H1 (cell line): ENCODE results near the gene TSC2. TPM values are rescaled to one million over a fixed set of nuclear protein-coding genes. Genes with fewer than 3 reads are reported as not detected.
A peak's percentile ranks its signal among the peaks of the same experiment; 100 is the strongest.

Source experiments
- CTCF ChIA-PET: fragments of 300-600 bp; sonication (Branson Sonifier 250); formaldehyde crosslinking; loops from one replicate; lab custom pipeline; 2021; ENCODE audit not compliant: partially characterized antibody; lab: Charles Lee
- POLR2A ChIA-PET: fragments of 300-600 bp; sonication (Branson Sonifier 250); formaldehyde crosslinking; loops from one replicate; lab custom pipeline; 2021; ENCODE audit warnings: inconsistent platforms; ENCODE audit not compliant: partially characterized antibody; lab: Charles Lee
- DNase-seq, 2 experiments: peaks; one replicate each; pipeline versions ENCODE4 v3.0.0 to v3.0.0-alpha.2; 2010 to 2022; ENCODE audit warnings: low spot score in 2 of 2, low read depth in 1 of 2, mixed read lengths in 1 of 2
- FAIRE-seq: peaks from 2 replicates; lab custom pipeline; 2011; peaks lifted over from hg19 to GRCh38; lab: Jason Lieb, UNC
- H2AFZ ChIP-seq: 2 replicates; pipeline ENCODE4 v1.8.1; 2012; ENCODE audit warnings: low read length, inconsistent platforms
- H2AK5ac ChIP-seq: 2 replicates; pipeline ENCODE4 v1.6.1; 2013; ENCODE audit warnings: low read depth, low read length
- H2BK120ac ChIP-seq: replicated peaks from 2 replicates; pipeline ENCODE3; 2013; ENCODE audit warnings: low read depth, low read length, inconsistent platforms
- H2BK12ac ChIP-seq: 2 replicates; pipeline ENCODE4 v1.6.1; 2013; ENCODE audit warnings: low read depth, low read length
- H2BK15ac ChIP-seq: 2 replicates; pipeline ENCODE4 v1.6.1; 2013; ENCODE audit warnings: low read length
- H2BK20ac ChIP-seq: 2 replicates; pipeline ENCODE4 v1.6.1; 2013; ENCODE audit warnings: low read length
- H2BK5ac ChIP-seq: 2 replicates; pipeline ENCODE4 v1.6.1; 2013; ENCODE audit warnings: low read depth, low read length
- H3K14ac ChIP-seq: 2 replicates; pipeline ENCODE4 v1.6.1; 2013; ENCODE audit warnings: inconsistent platforms; ENCODE audit not compliant: insufficient read length
- H3K18ac ChIP-seq: 2 replicates; pipeline ENCODE4 v1.6.1; 2013; ENCODE audit warnings: low read length; ENCODE audit errors: extremely low read depth
- H3K23ac ChIP-seq: 2 replicates; pipeline ENCODE4 v1.6.1; 2013; ENCODE audit warnings: inconsistent platforms; ENCODE audit not compliant: insufficient read length
- H3K23me2 ChIP-seq: 2 replicates; pipeline ENCODE4 v1.6.1; 2013; ENCODE audit warnings: low read depth, low read length
- H3K27ac ChIP-seq: 2 replicates; pipeline ENCODE4 v1.6.1; 2011; ENCODE audit warnings: low read depth, low read length, inconsistent platforms
- H3K27me3 ChIP-seq, 4 experiments: replicated peaks in 1 of 4; 1 replicate in 1 of 4; 2 replicates in 3 of 4; pipeline versions ENCODE4 v1.6.1 to v1.8.1; 2011 to 2013; ENCODE audit warnings: low read length in 3 of 4, mild to moderate bottlenecking in 3 of 4, inconsistent platforms in 2 of 4, mixed read lengths in 2 of 4, moderate library complexity in 1 of 4; ENCODE audit not compliant: control insufficient read depth in 3 of 4, insufficient read depth in 3 of 4; ENCODE audit errors: extremely low read depth in 1 of 4
- H3K36me3 ChIP-seq, 4 experiments: 2 replicates each; pipeline versions ENCODE4 v1.6.1 to v1.8.1; 2011 to 2013; ENCODE audit warnings: mild to moderate bottlenecking in 4 of 4, low read length in 3 of 4, moderate library complexity in 2 of 4, control low read depth in 1 of 4, inconsistent platforms in 1 of 4; ENCODE audit not compliant: insufficient read depth in 4 of 4, control insufficient read depth in 2 of 4
- H3K4ac ChIP-seq: replicated peaks from 2 replicates; pipeline ENCODE3; 2013; ENCODE audit warnings: low read length, low read depth, mixed read lengths, inconsistent platforms; ENCODE audit not compliant: insufficient read length
- H3K4me1 ChIP-seq, 4 experiments: replicated peaks in 1 of 4; 1 replicate in 1 of 4; 2 replicates in 3 of 4; pipeline versions ENCODE4 v1.6.1 to v1.8.1; 2011 to 2013; ENCODE audit warnings: low read length in 3 of 4, inconsistent platforms in 2 of 4, mixed read lengths in 1 of 4; ENCODE audit not compliant: insufficient read depth in 4 of 4, control insufficient read depth in 3 of 4
- H3K4me2 ChIP-seq, 2 experiments: 2 replicates each; pipeline versions ENCODE4 v1.6.1 to v1.8.1; 2011 to 2013; ENCODE audit warnings: low read depth in 2 of 2, low read length in 2 of 2, control low read depth in 1 of 2, inconsistent platforms in 1 of 2, mild to moderate bottlenecking in 1 of 2; ENCODE audit not compliant: insufficient read depth in 1 of 2
- H3K4me3 ChIP-seq, 4 experiments: fragments of 200-600, 300-600 bp in 1 of 4; sonication (generic), shearing (Covaris generic), sonication (Bioruptor Twin) in 1 of 4; 2 replicates each; pipeline versions ENCODE4 v1.5.1 to v1.8.1; 2011 to 2016; ENCODE audit warnings: low read length in 4 of 4, low read depth in 3 of 4, control low read depth in 2 of 4, inconsistent platforms in 2 of 4, mild to moderate bottlenecking in 2 of 4, mixed read lengths in 1 of 4, moderate library complexity in 1 of 4; ENCODE audit not compliant: insufficient read depth in 2 of 4; ENCODE audit errors: extremely low read depth in 1 of 4
- H3K56ac ChIP-seq: replicated peaks from 2 replicates; pipeline ENCODE3; 2013; ENCODE audit warnings: low read depth, mild to moderate bottlenecking, mixed read lengths, low read length, inconsistent platforms; ENCODE audit not compliant: insufficient read length
- H3K79me1 ChIP-seq: 2 replicates; pipeline ENCODE4 v1.6.1; 2013; ENCODE audit warnings: low read depth, low read length, control low read depth
- H3K79me2 ChIP-seq, 2 experiments: 2 replicates each; pipeline versions ENCODE4 v1.6.1 to v1.8.1; 2012 to 2013; ENCODE audit warnings: low read length in 2 of 2, mild to moderate bottlenecking in 2 of 2, inconsistent platforms in 1 of 2; ENCODE audit not compliant: insufficient read depth in 2 of 2, control insufficient read depth in 1 of 2
- H3K9ac ChIP-seq, 4 experiments: replicated peaks in 1 of 4; 1 replicate in 1 of 4; 2 replicates in 3 of 4; pipeline versions ENCODE4 v1.6.1 to v1.8.1; 2011 to 2013; ENCODE audit warnings: low read depth in 3 of 4, low read length in 3 of 4, control low read depth in 2 of 4, mild to moderate bottlenecking in 2 of 4, moderate library complexity in 2 of 4, inconsistent platforms in 1 of 4; ENCODE audit errors: extremely low read depth in 1 of 4
- H3K9me3 ChIP-seq, 2 experiments: 2 replicates each; pipeline versions ENCODE4 v1.6.1 to v1.8.1; 2012 to 2013; ENCODE audit warnings: mild to moderate bottlenecking in 2 of 2, moderate library complexity in 2 of 2, control low read depth in 1 of 2, inconsistent platforms in 1 of 2, low read depth in 1 of 2, low read length in 1 of 2, mixed read lengths in 1 of 2; ENCODE audit not compliant: insufficient read depth in 2 of 2
- H4K20me1 ChIP-seq, 2 experiments: replicated peaks in 1 of 2; 2 replicates each; pipeline versions ENCODE3 to v1.8.1; 2011 to 2013; ENCODE audit warnings: inconsistent platforms in 2 of 2, low read length in 2 of 2, mild to moderate bottlenecking in 1 of 2; ENCODE audit not compliant: insufficient read depth in 2 of 2, control insufficient read depth in 1 of 2
- H4K5ac ChIP-seq: 2 replicates; pipeline ENCODE4 v1.6.1; 2013; ENCODE audit warnings: low read length, low read depth, mixed read lengths, inconsistent platforms; ENCODE audit not compliant: insufficient read length
- H4K8ac ChIP-seq: 2 replicates; pipeline ENCODE4 v1.8.0; 2013; ENCODE audit warnings: mild to moderate bottlenecking, moderate library complexity, low read length, inconsistent platforms; ENCODE audit not compliant: insufficient read depth; ENCODE audit errors: extremely low read depth
- H4K91ac ChIP-seq: replicated peaks from 2 replicates; pipeline ENCODE3; 2013; ENCODE audit warnings: low read length, mixed read lengths, inconsistent platforms; ENCODE audit not compliant: insufficient read length
- BACH1 ChIP-seq: IDR thresholded peaks from 2 replicates; pipeline ENCODE4 v1.6.1; 2012; ENCODE audit warnings: low read length, improper control_type of control experiment
- CEBPB ChIP-seq: IDR thresholded peaks from 2 replicates; pipeline ENCODE4 v1.6.1; 2012; ENCODE audit warnings: low read depth, low read length
- CTBP2 ChIP-seq: IDR thresholded peaks from 2 replicates; pipeline ENCODE4 v1.7.0; 2011; ENCODE audit warnings: borderline replicate concordance, mild to moderate bottlenecking, moderate library complexity, mixed read lengths, low read length; ENCODE audit not compliant: insufficient read depth, insufficient read length
- MAFK ChIP-seq: IDR thresholded peaks from 2 replicates; pipeline ENCODE4 v1.6.1; 2012; ENCODE audit warnings: low read depth, mild to moderate bottlenecking, improper control_type of control experiment, low read length
- MAX ChIP-seq: IDR thresholded peaks from 2 replicates; pipeline ENCODE4 v1.6.1; 2012; ENCODE audit warnings: inconsistent platforms
- NRF1 ChIP-seq: IDR thresholded peaks from 2 replicates; pipeline ENCODE4 v1.6.1; 2011; ENCODE audit warnings: mild to moderate bottlenecking, low read depth, low read length, improper control_type of control experiment
- POLR2A ChIP-seq, 2 experiments: IDR thresholded peaks; 1 replicate in 1 of 2; 2 replicates in 1 of 2; pipeline ENCODE4 v1.6.1; 2011; ENCODE audit warnings: low read depth in 2 of 2, low read length in 2 of 2, mild to moderate bottlenecking in 2 of 2; ENCODE audit errors: control extremely low read depth in 1 of 2
- RNF2 ChIP-seq: fragments of 200-900, 300-1000 bp; sonication (generic); IDR thresholded peaks from 2 replicates; pipeline ENCODE4 v1.7.1; 2016; ENCODE audit warnings: borderline replicate concordance, low read depth, mild to moderate bottlenecking, antibody characterized with exemption, low read length; ENCODE audit not compliant: poor library complexity, severe bottlenecking; ENCODE audit errors: missing control alignments
- SAP30 ChIP-seq: fragments of 300-600 bp; sonication (generic); IDR thresholded peaks from 2 replicates; pipeline ENCODE4 v1.7.1; 2012; ENCODE audit warnings: low read length, moderate library complexity, mild to moderate bottlenecking, inconsistent platforms; ENCODE audit not compliant: insufficient read depth, insufficient replicate concordance
- SP4 ChIP-seq: IDR thresholded peaks from 2 replicates; pipeline ENCODE4 v1.6.1; 2012; ENCODE audit warnings: low read length, inconsistent platforms
- TAF1 ChIP-seq: IDR thresholded peaks from 2 replicates; pipeline ENCODE4 v1.6.1; 2011; ENCODE audit warnings: mild to moderate bottlenecking, low read depth, low read length
- TAF7 ChIP-seq: optimal IDR thresholded peaks from 2 replicates; pipeline ENCODE3; 2011; ENCODE audit warnings: low read depth, mild to moderate bottlenecking, inconsistent platforms, low read length, moderate library complexity, borderline replicate concordance
- WGBS, 2 experiments: shearing (Covaris generic) in 1 of 2; methylation state at CpG; one replicate each; pipeline versions ENCODE4 v1.1.6 to v1.1.7; 2013 to 2015; ENCODE audit warnings: low lambda C conversion rate in 2 of 2, mixed read lengths in 2 of 2, inconsistent platforms in 1 of 2, low coverage in 1 of 2, missing lambda C conversion rate in 1 of 2; ENCODE audit not compliant: insufficient replicate concordance in 2 of 2, insufficient coverage in 1 of 2, insufficient read length in 1 of 2; ENCODE audit errors: extremely low coverage in 1 of 2, missing lambda C conversion rate in 1 of 2; 5-methylcytosine and 5-hydroxymethylcytosine counted together
- polyA plus RNA-seq, 7 experiments: library from polyadenylated mRNA; depleted of rRNA in 3 of 7; stranded (reverse) in 5 of 7; unstranded in 2 of 7; fragments of >200 nt in 5 of 7; fragments of 200-250 nt in 2 of 7; gene quantifications; 1 replicate in 5 of 7; 2 replicates in 1 of 7; 4 replicates in 1 of 7; pipeline versions ENCODE4 v1.2.1 to v1.2.3, GENCODE V29; 2011 to 2013; ENCODE audit warnings: missing spikeins in 2 of 7, mixed read lengths in 2 of 7
- total RNA-seq: library from RNA; stranded (reverse); fragmentation: NEBNext Ultra II Directional; extraction: Animal tissue kit (Norgen Biotek cat#: 25700); gene quantifications from 2 replicates; pipeline ENCODE4 v1.2.1, GENCODE V29; 2021

TSC2 gene
- total and polyA plus RNA-seq, 2 of the 8 experiments (the other 6 are each of a cell fraction or from before 2014, with no cell fraction given) = 65.9 to 96.6 TPM

- CTCF ChIA-PET = interaction anchor here (1.0 to 7.5 kb wide), 5 partner anchors 9 to 367 kb away, joined by 3 to 55 read pairs (median 5); no protein-coding TSS in a partner anchor
- Histone ChIP-seq H4K20me1 (peaks cover 0 to 9% of the 10 kb centered on the region in 2 experiments), H2BK5ac (no peak overlapping the region), H4K91ac (no peak overlapping the region), H2BK12ac (0 out of 2 replicates have a peak overlapping the region, but pooled peaks have one; percentile 80), H2BK120ac (no peak overlapping the region), H3K56ac (no peak overlapping the region), H3K4me1 (peaks cover 0 to 14% (median 11%) of the 10 kb centered on the region in 4 experiments; a peak in 5 of 7 replicates), H3K27me3 (peaks cover 3 to 36% (median 29%) of the 10 kb centered on the region in 4 experiments), H2BK20ac (0 out of 2 replicates have a peak overlapping the region, but pooled peaks have one; percentile 80), H4K5ac (no peak overlapping the region), H3K4me3 (peak overlapping the region in 1 of 4 experiments; percentile 50; a peak in 1 of 8 replicates), H3K4ac (no peak overlapping the region), H3K36me3 (no peaks in the 10 kb centered on the region), H2AFZ (no peak overlapping the region), H3K9me3 (no peaks in the 10 kb centered on the region), H3K18ac (no peak overlapping the region), H3K14ac (no peak overlapping the region), H3K79me1 (no peaks in the 10 kb centered on the region), H3K9ac (no peak overlapping the region), H3K23ac (no peak overlapping the region), H4K8ac (no peak overlapping the region; the same call in 1 of the 2 replicates), H3K4me2 (peak overlapping the region; percentile 59 to 61; a peak in 1 of 4 replicates), H3K23me2 (peaks cover 7% of the 10 kb centered on the region; the same call in 1 of the 2 replicates), H2BK15ac (peak overlapping the region; percentile 97), H3K79me2 (no peaks in the 10 kb centered on the region), H2AK5ac (no peak overlapping the region; the same call in 1 of the 2 replicates), H3K27ac (no peak overlapping the region)
- POLR2A ChIA-PET = interaction anchor here (0.7 to 2.1 kb wide), 4 partner anchors 61 to 157 kb away, joined by 3 to 7 read pairs (median 3); partner anchors contain the start of genes RPS2 and TRAF7
- FAIRE-seq = no peak
- WGBS, 2 experiments = 93% methylated on average over 15 of the region's 16 CpGs; no CpG with 5 or more reads in 1 of the 2 experiments
- DNase-seq = no peak
- TF ChIP-seq MAFK (no peak), CEBPB (no peak), BACH1 (no peak), SAP30 (no peak), NRF1 (no peak), CTBP2 (no peak), MAX (no peak), SP4 (no peak), TAF7 (no peak), TAF1 (no peak), POLR2A (IDR thresholded peaks at IDR 0.05; ENCODE audit: control extremely low read depth in 1 of 2, low read depth in 2 of 2, low read length in 2 of 2) (no peak), RNF2 (no peak)
These were observed 21.8 kb upstream of the TSC2 start for GRCh38 chr16:2025878-2026460.
